Measurements from ENCODE around the gene RAD51B. TPM values are rescaled to one million over a fixed set of nuclear protein-coding genes. Genes with fewer than 3 reads are reported as not detected.

The RAD51B gene
- total and polyA plus RNA-seq, 4 donors = 2.5 to 95.0 (median 9.6) TPM

- TF ChIP-seq, protein P1, sequence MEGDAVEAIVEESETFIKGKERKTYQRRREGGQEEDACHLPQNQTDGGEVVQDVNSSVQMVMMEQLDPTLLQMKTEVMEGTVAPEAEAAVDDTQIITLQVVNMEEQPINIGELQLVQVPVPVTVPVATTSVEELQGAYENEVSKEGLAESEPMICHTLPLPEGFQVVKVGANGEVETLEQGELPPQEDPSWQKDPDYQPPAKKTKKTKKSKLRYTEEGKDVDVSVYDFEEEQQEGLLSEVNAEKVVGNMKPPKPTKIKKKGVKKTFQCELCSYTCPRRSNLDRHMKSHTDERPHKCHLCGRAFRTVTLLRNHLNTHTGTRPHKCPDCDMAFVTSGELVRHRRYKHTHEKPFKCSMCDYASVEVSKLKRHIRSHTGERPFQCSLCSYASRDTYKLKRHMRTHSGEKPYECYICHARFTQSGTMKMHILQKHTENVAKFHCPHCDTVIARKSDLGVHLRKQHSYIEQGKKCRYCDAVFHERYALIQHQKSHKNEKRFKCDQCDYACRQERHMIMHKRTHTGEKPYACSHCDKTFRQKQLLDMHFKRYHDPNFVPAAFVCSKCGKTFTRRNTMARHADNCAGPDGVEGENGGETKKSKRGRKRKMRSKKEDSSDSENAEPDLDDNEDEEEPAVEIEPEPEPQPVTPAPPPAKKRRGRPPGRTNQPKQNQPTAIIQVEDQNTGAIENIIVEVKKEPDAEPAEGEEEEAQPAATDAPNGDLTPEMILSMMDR (IDR thresholded peaks at IDR 0.05; ENCODE audit: control extremely low read depth, extremely low read depth) = no peak
- 93 to 97% methylated on average over 5 of the region's 5 CpGs for WGBS, 2 donors
- DNase-seq (no peak), ATAC-seq (ENCODE audit: insufficient read depth, low FRiP score) (no peak)
- H3K9me3 ChIP-seq (ENCODE audit: control insufficient read depth in 4 of 4, insufficient read depth in 3 of 4, low read length in 3 of 4) = no peaks in the 10 kb centered on the region
- no peak overlapping the region for H3K9ac ChIP-seq (ENCODE audit: insufficient read depth in 1 of 2, low read length in 2 of 2)
- H3K36me3 ChIP-seq (ENCODE audit: control insufficient read depth in 4 of 4, insufficient read depth in 4 of 4, low read length in 4 of 4) = no peaks in the 10 kb centered on the region
- no peak overlapping the region for H3K27ac ChIP-seq (ENCODE audit: low read depth in 1 of 2, low read length in 1 of 2)
- no peak overlapping the region for H3K4me3 ChIP-seq
- H3K4me1 ChIP-seq (ENCODE audit: control insufficient read depth in 5 of 5, insufficient read depth in 5 of 5, low read length in 5 of 5) = peaks cover 0 to 26% (median 10%) of the 10 kb centered on the region in 5 donors
- H3K27me3 ChIP-seq (ENCODE audit: control insufficient read depth in 3 of 3, insufficient read depth in 3 of 3, low read length in 2 of 3) = no peaks in the 10 kb centered on the region
These were observed 459.2 kb downstream of the RAD51B start for GRCh38 chr14:68278576-68279436.

GRCh38 chr14:68279437-68279720 is 459.8 kb downstream of the RAD51B start:
- Histone ChIP-seq H3K9ac (ENCODE audit: insufficient read depth in 1 of 2, low read length in 2 of 2) (no peak overlapping the region), H3K9me3 (ENCODE audit: control insufficient read depth in 4 of 4, insufficient read depth in 3 of 4, low read length in 3 of 4) (no peaks in the 10 kb centered on the region), H3K27ac (ENCODE audit: low read depth in 1 of 2, low read length in 1 of 2) (no peak overlapping the region), H3K4me3 (no peak overlapping the region), H3K27me3 (ENCODE audit: control insufficient read depth in 3 of 3, insufficient read depth in 3 of 3, low read length in 2 of 3) (no peaks in the 10 kb centered on the region), H3K4me1 (ENCODE audit: control insufficient read depth in 5 of 5, insufficient read depth in 5 of 5, low read length in 5 of 5) (peaks cover 0 to 25% (median 10%) of the 10 kb centered on the region in 5 donors), H3K36me3 (ENCODE audit: control insufficient read depth in 4 of 4, insufficient read depth in 4 of 4, low read length in 4 of 4) (no peaks in the 10 kb centered on the region)
- 96 to 99% methylated on average over 3 of the region's 3 CpGs for WGBS, 2 donors
- no peak for ATAC-seq (ENCODE audit: insufficient read depth, low FRiP score)
- DNase-seq = no peak
- TF ChIP-seq, protein P1 (IDR thresholded peaks at IDR 0.05; ENCODE audit: control extremely low read depth, extremely low read depth) = no peak

- Histone ChIP-seq H3K27me3 (ENCODE audit: control insufficient read depth in 3 of 3, insufficient read depth in 3 of 3, low read length in 2 of 3) (no peaks in the 10 kb centered on the region), H3K4me1 (ENCODE audit: control insufficient read depth in 5 of 5, insufficient read depth in 5 of 5, low read length in 5 of 5) (peaks cover 0 to 25% (median 11%) of the 10 kb centered on the region in 5 donors), H3K4me3 (no peak overlapping the region), H3K9me3 (ENCODE audit: control insufficient read depth in 4 of 4, insufficient read depth in 3 of 4, low read length in 3 of 4) (no peaks in the 10 kb centered on the region), H3K27ac (ENCODE audit: low read depth in 1 of 2, low read length in 1 of 2) (no peak overlapping the region), H3K9ac (ENCODE audit: insufficient read depth in 1 of 2, low read length in 2 of 2) (no peak overlapping the region), H3K36me3 (ENCODE audit: control insufficient read depth in 4 of 4, insufficient read depth in 4 of 4, low read length in 4 of 4) (no peaks in the 10 kb centered on the region)
- 87 to 90% methylated on average over 4 of the region's 4 CpGs for whole genome bisulfite sequencing, 2 donors
- DNase-seq (no peak), ATAC-seq (ENCODE audit: insufficient read depth, low FRiP score) (no peak)
- TF ChIP-seq, protein P1 (IDR thresholded peaks at IDR 0.05; ENCODE audit: control extremely low read depth, extremely low read depth) = no peak
These were observed 460.2 kb downstream of the RAD51B start for GRCh38 chr14:68279777-68280233.
